CD4-positive, alpha-beta T cell treated with Interleukin-15 for 1 hour (primary cell): Measurements from ENCODE around the gene LAPTM4A.

Experiments used
- DNase-seq: peaks from one replicate; pipeline ENCODE4 v3.0.0-alpha.2; 2020

LAPTM4A gene

DNA sequence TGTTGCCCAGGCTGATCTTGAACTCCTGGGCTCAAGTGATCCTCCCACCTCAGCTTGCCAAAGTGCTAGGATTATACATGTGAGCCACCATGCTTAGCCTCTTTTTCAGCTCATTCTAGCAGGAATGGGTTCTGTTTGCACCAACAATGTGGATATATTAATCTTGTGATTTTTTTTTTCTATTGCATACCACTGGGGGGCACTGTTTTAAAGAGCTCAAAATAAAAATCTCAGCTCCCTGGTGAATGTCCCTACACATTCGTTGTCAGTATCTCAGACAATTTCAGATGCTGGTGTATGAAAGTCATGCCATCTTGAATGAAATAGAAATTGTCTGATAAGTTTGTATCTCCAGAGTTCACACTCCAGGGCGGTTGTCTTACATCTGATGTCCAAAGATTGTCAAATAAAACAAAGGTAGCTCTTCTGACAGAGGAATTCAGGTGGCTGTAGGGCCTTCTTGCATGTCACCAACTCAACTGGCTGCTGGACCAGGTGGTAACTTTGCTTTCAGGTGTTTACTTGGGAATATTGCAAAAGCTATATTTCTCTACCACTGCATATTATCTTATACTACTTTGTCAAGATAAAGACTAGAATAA, 35.8 kb downstream of the LAPTM4A start:
- DNase-seq = no peak

- DNase-seq = no peak
Measured at GRCh38 chr2:20013126-20013849, 38.1 kb downstream of the LAPTM4A start.

GRCh38 chr2:20012282-20013125, 38.9 kb downstream of the LAPTM4A start, which contains the start of gene MATN3:
MATN3 (minus strand) TSS chr2:20012668; CDS start chr2:20012631, 37 bp downstream.
- DNase-seq = no peak

DNA sequence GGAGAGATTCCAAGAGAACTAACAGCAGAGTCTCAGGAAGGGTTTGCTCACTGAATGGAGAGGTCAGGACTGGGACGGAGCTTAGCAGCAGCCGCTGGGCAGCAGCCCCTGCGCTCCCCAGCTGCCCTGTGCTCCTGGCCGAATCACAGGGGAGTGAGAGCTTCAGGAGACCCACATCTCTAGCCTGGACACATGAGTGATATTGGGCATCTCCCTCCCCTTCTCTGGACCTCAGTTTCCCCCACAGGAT, 39.5 kb downstream of the LAPTM4A start:
- DNase-seq = no peak

- no peak for DNase-seq
Measured at GRCh38 chr2:20011276-20012031, 40.0 kb downstream of the LAPTM4A start.

GRCh38 chr2:20008703-20009102, 42.7 kb downstream of the LAPTM4A start:
- no peak for DNase-seq

GRCh38 chr2:20005891-20006470, 45.4 kb downstream of the LAPTM4A start:
- DNase-seq = no peak

- DNase-seq = no peak
Measured at GRCh38 chr2:20005067-20005627, 46.3 kb downstream of the LAPTM4A start.

DNA sequence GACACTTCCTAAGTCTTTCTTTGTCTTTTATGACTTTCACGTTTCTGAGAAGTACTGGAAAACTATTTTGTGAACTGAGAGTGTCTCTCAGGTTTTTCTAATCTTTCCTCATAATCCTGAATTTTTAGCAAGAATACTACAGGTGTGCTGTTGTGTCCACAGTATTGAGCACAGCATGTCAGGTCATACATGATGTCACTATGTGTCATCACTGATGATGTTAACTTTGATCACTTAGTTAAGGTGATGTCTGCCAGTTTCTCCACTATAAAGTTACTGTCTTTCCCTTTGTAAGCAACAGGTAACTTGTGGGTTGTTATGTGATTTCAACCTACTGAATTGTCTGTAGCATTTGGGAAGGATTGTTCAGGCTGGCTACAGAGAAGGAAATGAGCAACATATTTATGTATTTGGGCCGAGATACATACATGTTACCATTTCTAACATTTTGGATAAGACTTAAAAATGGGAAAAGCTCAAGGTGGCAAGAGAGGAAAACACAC, 50.0 kb downstream of the LAPTM4A start:
- DNase-seq = no peak

GRCh38 chr2:19993731-19994130, 57.7 kb downstream of the LAPTM4A start:
- no peak for DNase-seq

GRCh38 chr2:19991895-19992294, 59.5 kb downstream of the LAPTM4A start:
- no peak for DNase-seq

DNA sequence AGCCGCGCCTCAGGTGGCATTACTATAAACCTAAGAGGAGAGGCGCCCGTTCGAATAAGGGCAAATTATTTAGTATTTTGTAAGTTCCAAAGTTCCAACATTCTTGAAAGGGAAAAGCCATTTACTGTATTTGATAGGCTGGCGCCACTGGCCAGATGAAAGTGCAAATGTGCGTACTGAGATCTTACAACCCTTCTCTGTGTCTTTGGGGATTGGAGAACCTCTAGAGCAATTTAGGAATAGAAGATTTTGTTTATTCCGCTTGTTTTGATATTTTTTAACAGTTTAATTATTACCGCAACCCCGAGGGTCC, 61.1 kb downstream of the LAPTM4A start:
- DNase-seq = no peak

DNA sequence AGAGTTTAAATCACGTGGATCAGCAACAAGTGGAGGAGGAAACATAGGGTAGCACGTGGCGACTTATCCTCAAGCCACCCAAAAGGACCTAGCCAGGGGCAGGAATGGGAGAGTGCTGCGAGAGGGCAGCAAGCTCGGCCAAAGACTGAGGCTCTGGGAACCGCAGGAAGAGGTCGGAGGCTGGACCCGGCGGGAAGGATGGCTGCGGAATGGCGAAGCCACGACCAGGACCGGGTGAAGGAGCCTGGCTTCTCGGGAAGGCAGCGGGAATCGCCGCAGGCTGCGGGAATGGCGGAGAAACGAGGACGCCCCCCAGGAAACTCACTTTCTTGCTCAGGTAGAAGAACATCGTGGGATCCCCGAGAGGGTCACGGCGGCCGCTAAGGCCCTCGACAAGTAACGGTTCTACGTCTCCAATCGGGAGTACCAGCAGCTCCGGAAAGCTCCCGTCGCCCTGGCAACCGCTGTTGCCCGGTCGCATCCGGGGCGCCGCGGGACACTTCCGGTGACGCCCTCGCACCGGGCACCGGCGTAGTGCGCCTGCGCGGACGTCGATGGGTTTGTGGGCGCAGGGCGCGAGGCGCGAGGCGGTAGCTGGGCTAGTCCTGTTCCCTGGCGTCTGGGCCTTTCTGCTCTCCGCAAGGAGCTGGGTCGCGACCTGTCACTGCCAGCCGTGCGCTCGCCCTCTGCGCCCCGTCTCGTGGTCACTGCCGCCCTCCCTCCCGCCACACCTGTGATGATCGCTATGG, 61.6 kb downstream of the LAPTM4A start, which contains the start of gene WDR35:
Gene WDR35, minus strand, starts transcription at position 439 of the 749 bp plus-strand sequence. Its CDS starts 90 bp downstream, at position 349.
- peak; percentile 92 for DNase-seq

DNA sequence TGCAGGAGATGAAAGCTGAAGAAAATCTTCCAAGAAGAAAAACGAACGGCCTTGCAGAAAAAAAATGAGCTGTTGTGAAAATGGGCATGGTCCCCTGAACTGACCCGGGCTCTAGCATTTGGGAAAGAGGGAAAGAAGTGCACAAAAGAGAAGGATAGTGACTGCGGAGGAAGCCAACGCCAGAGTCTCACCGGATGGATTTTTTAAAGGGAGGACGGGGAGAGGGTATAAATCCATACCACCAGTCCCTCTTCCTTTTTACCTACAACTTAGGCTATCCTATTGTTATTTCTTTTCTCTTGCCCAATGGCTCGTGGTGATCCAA, 62.1 kb downstream of the LAPTM4A start:
- DNase-seq = no peak

- no peak for DNase-seq
Measured at GRCh38 chr2:19988600-19988999, 62.8 kb downstream of the LAPTM4A start.

DNA sequence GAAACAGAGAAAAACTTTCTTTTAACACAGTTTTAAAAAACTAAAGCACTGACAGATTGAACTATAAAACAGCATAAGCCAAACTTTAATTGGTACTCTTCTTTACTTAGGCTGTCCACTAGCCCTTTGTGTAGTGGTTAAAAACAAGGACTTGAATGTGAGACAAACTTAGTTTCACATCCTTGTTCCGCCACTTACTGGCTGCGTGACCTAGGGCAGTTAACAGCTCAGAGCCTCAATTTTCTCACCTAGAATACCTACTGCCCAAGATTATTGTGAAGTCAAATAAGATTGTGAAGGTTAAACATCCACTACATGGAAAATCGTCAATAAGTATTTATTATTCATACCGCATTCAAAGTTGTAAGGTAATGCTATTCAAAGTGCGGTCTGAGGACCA, 63.5 kb downstream of the LAPTM4A start:
- no peak for DNase-seq
